GM19455 (cell line): Measurements from ENCODE around the gene PITPNB.

Experiments
- ATAC-seq: cut with Tn5 transposase; IDR thresholded peaks from one replicate; pipeline ENCODE4 v1.9.1; 2021; ENCODE audit not compliant: unreplicated experiment

The PITPNB gene

DNA sequence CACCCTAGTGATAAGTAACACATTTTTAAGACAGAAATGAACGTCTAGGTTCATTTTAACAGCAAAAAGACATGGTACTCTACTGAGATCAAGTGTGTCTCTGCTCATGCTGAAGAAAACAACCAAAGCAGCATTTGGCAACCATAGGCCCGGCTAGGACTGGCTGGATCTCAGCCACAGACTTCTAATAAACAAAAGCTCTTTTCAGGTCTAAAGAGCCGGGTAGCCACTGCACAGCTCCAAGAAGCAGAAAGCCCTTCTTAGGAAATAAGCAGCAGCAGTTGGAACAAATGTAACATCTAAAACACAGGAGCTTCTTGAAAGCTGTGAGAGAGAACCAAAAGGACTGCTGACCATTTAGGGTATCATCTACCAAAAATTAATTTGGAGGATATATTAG is 37.6 kb downstream of the PITPNB start:
- no peak for ATAC-seq

DNA sequence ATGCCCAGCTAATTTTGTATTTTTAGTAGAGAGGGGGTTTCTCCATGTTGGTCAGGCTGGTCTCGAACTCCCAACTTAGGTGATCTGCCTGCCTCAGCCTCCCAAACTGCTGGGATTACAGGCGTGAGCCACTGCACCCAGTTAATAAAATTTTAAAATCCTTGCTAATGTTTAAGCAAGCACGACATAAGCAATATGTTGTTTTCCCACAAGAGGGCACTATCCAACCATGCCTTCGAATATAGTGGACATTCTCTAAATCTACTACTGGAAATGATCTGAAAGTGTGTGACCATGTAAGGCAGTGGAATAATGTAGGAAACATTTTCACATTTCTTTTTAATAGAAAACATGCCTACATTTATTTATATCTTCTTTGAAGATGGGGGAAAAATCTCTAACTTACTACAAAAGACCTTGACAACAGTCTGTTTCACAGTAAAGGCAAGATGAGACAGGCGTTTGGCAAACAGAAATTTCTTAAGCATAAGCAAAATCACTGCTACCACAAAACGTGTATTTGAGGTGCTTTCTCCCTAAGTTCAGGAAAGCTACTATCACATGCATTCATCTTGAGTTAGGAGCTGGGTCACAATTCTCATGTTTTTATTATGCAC is 38.2 kb downstream of the PITPNB start:
- no peak for ATAC-seq

DNA sequence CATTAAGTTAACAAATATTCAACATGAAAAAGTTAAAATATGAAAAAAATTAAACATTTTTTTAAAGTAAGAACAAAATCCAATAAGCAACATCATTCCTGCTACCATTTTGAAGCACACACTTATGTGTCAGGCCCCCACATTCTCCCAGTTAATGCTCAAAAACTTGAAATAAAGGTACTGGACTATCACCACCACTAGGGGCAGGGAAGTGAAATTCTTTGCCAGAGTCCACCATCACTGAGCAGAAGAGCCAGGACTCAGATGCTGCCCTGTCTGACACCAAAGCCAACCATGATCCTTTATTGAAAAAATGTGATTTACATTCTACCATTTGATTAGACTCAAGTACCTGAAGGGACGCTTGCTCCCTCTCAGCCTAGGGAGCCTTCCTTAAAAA is 39.1 kb downstream of the PITPNB start:
- no peak for ATAC-seq

DNA sequence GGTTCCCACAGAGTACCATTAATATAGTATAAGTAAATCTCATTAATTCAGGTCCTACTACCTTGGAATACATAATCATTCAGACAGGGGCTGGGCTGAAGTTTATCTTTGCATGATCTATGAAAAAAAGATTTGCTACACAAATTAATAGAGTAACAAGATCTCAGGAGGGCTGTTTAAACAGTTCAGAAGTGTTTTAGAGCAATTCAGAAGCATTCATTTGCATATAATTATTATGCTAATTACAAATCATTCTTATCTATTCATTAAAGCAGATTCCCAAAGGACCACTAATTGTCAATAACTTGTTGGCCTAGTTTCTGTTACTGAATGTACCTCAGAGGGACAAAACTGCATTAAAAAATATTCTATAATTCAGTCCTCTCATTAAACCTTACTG is 40.5 kb downstream of the PITPNB start:
- ATAC-seq = no peak

DNA sequence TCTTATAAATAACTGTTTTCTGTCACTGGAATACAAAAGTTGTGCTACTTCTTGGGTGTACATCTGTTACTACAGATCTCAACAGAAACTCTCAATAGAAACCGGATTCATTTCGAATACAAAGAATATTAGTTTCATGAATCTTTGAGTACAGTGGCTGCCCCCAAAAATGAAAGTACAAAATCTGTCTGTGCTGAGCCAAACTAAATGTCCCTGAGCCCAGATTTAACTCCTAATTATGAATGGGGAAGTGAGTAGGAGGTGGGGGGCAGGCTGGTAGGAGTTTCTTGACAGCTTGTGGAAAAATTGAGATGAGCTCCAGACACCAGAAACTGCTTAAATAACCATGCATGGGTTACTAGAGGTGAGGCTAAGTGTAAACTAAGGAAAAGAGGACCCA is 41.6 kb downstream of the PITPNB start:
- ATAC-seq = peak; percentile 55

DNA sequence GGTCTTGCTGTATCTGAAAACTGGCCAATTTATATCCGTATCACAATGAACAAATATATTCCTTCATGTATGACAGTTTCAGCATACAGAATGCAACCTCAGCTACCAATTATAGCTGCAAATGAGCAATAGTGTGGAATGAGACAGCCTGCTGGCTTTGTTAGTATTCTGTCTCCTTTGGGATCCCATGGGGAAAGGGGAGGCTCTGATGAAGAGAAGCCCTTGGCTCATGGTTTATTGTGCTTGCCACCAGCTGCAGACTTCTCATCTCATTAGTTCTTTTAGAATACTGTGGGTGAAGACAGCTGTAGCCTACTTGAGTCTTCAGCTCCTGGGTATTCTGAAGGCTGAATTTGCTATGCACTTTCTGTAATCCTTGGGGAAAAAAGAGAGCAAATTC is 42.4 kb downstream of the PITPNB start:
- no peak for ATAC-seq

DNA sequence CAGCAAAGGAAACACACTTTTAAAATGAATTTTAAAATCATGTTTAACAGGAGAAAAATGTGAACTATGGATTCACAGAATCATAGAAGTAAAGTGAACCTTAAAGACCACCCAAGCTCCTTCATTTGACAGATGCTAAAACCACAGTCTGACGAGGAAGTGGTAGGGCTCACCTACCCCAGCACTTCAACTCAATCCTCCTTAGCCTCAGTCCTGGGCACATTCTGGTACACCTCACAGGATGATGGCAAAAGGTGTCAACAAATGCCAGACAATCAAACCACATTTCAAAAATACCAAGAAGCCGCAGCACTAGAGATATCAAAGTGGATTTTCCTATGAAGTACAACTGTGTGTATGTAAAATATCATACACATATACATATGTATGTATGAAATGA is 43.1 kb downstream of the PITPNB start:
- no peak for ATAC-seq

DNA sequence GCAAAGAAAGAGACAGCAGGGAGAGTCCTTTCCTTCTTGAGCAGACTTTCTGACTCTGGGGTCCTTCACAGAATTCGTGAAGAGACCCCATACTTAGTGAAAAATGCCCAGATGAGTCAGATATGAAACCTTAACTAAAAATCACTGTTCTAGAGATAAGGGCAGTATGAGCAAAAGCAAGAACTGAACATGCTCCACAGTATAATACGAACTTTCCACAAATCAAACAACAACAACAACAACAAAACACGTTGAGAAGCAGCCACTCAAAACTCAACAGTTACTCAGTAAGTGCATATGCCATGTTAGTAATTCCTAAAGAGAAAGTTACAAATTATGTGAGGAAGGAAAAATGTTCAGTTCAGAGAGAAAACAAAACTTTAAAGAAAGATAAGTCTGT is 44.3 kb downstream of the PITPNB start:
- no peak for ATAC-seq

DNA sequence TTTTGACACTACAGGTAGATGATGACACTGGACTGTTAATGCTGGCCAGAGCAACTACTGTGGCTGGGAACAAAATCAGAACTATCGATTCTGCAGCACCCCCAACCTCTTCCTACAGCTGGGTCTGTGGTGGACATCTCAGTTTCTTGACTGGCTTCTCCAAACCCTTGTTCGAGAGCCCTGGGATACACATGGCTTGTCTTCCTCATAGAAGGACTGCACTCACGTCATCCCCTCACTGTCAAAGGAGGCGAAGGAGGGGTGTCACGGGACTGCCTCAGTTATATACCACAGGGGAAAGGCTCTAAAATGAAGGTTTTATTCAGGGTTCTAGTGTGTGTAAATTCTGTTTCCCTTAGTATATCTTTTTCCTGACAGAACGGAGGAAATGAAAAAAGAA is 44.9 kb downstream of the PITPNB start:
- no peak for ATAC-seq

DNA sequence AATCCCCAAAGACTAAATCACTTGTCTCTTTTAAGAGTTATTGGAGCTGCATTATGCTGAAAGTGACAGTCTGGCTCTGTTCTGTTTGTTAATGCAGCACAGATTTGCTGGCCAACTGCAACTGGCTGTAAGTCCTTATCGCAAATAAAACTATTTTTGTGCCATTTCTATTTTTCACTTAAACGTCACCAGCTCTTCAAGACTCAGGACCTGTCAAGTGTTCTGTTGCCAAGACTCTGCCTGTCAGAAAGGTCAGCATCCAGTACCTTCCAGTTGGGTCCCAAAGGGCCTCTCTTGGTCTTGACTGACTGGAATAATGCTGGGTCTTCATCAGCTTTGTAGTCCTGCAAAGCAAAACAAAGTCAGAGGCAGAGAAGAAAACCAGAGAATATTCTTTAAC is 45.6 kb downstream of the PITPNB start:
- no peak for ATAC-seq

DNA sequence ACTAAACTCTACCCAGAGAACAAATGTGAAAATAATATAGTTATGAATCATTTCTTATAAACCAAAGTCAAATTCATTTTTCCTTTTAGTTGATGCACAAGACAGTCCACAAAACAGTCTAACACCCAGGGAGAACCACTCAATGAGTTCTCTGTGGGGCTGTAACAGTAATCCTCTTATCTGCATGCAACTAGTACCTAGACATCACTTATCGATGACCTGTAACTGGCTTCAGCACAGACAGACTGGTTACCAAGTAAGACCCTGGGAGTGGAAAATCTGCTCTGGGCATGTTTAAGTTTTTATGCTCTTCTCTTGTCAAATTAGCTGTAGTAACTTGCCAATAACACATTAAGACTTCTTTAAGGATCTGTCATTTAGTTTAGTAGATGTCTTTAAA is 46.6 kb downstream of the PITPNB start:
- no peak for ATAC-seq

DNA sequence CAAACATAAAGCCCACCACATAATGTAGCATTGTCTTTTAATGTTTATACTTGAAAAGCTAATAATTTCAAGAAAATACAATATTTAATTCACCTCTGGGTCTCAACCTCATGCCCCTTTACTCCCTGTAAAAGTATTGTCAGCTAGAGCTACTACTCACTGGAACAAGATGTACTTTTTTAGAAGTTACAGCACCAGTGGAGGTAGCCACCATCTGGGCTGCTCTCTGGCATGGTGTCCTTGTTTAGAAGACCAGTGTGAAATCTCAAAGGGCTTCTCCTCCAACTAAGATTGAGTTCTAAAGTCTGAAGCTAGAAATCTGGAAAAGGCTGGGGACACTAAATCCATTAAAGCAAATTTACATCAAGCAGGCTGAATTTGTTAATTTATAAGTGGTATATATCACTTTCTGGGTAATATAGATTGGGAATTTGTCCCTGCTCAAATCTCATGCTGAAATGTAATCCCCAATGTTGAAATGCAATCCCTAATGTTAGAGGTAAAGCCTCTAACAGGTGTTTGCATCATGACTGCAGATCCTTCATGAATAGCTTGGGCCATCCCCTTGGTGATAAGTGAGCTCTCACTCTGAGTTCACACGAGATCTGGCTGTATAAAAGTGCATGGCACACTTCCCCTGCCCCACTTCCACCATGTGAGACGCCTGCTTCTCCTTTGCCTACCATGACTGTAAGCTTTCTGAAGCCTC is 47.6 kb downstream of the PITPNB start:
- ATAC-seq = no peak

DNA sequence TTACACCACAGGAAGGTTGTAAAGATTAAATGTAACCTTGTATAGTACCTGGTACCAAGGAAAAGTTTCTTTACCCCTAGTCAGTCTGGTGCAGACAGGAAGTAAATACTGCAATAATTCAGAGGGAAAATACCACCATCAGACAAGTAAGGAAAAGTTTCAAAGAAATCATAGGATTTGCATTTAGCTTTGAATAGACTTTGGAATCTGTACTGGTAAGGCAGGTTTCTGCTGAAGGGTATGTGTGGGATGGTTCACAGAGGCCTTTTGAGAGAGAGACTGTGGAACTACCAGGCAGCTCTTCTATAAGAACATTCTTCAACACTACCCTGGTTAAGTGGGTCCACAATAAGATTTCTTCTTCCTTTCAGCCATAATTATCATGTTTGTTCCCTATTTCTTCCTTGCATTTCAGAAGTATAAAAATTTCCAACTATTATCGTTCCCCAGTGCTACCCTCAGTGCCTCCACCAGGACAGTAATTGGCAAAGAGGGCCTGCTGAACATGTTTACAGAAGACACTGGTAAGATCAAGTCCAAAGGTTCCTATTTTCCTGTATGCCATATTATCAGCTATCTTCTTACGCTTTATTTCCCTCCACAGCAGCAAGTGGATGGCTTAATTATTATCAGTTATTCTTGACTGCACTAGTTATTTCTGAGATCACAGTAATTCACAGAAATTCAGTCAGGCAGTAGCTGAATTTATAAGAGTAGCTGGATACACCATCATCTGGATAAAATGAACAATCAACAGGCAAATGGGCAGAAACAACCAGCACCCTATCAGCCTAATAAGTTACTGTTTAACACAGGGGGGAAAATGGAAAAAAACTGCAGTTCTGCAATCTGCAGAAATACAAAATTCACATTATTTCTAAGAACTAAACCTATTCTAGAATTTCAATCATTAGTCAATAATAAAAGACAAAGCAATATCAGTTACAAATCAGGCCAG is 48.5 kb downstream of the PITPNB start:
- ATAC-seq = no peak

DNA sequence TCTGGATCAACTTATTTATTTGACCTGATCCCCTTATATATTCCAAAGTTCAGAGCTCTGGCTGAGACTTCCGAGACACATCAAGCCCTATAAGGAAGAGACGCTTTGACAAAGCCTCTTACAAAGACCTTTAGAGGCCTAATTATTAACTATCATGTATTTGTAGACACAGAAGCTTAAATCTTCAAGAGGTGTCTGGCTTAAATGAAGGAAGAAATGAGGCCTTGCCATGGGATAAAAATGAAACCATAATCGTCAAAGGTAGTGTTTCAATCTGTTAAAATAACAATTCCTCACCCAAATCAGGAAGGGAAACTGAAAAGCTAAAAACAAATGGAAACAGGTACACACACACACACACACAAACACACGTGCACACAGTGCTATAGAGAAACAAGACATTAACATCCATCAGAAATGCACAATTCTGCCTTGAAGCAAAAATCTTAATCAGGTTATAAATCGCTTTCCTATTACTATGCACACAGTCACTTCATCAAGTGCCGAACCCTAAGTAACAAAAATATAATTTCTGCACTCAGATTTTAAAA is 50.2 kb downstream of the PITPNB start:
- ATAC-seq = no peak

DNA sequence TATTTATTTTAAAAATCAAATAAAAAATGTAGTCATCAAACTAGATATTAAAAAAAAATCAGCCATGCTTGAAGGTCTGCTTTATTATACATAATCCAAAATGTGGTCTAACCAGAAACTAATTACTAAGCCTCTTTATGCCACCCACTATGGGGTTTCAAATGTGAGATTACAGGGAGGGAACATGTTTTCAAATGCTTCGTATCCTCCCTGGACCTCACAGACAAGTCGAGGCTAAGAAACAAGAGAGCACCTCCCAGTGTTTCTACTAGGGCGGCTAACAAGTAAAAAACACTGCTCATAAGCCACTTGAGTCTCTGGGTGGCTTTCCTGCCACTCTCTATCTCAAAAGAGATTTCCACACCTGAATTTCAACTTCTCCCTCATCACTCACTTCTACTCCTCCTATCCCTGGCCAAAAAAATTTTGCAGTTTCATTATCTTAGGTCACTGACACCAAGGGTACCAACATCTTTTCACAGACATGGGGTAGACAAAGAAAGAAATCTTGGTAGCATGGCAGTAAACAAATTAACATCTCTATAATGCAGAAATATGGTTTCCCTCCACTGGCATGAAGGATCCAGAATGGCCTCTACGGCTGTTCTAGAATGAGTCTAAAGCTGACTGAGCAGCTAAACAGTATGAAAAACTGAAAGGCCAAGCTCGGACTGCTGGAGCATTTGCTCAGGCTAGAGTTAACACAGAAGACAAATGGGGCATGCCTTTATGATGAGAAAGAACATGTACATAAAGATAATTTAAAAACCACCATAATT is 50.9 kb downstream of the PITPNB start:
- no peak for ATAC-seq

DNA sequence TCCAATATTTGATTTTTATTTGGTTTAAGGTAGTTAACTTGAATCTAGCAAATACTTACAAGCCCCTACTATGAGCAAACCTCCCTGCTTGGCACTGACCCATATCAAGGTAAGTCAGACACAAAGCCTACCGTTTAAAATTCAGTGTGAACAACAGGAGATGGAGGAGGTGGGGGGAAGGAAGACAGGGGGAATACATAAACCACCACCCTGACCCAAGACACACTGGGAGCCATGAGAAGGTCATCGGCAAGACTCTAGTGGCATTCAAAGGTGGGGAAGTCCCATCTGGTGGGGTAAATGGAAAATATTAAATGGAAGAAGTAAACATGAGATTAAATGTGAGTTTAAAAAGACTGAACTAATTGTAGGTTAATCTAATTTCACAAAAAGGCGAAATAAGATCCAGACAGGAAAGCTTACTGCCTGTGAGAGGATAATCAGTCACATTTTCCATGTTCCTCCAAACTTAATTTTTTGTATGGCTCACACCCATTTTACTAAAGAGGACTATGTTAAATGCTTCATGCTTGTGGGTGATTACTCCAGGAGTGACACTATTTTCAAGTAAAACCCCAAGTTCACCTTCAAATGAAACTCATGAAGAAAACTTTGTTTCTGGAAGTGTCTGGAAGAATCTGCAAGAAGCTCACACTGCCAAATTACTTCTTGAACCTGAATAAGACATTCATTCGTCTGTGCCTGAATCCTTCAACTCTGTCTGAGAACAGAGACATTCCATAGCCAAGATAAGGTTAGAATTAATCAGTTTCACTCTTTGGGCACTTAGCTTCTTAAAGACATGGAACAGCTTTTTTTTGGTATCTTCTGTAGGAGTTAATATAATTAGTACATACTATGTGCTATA is 51.7 kb downstream of the PITPNB start:
- no peak for ATAC-seq

DNA sequence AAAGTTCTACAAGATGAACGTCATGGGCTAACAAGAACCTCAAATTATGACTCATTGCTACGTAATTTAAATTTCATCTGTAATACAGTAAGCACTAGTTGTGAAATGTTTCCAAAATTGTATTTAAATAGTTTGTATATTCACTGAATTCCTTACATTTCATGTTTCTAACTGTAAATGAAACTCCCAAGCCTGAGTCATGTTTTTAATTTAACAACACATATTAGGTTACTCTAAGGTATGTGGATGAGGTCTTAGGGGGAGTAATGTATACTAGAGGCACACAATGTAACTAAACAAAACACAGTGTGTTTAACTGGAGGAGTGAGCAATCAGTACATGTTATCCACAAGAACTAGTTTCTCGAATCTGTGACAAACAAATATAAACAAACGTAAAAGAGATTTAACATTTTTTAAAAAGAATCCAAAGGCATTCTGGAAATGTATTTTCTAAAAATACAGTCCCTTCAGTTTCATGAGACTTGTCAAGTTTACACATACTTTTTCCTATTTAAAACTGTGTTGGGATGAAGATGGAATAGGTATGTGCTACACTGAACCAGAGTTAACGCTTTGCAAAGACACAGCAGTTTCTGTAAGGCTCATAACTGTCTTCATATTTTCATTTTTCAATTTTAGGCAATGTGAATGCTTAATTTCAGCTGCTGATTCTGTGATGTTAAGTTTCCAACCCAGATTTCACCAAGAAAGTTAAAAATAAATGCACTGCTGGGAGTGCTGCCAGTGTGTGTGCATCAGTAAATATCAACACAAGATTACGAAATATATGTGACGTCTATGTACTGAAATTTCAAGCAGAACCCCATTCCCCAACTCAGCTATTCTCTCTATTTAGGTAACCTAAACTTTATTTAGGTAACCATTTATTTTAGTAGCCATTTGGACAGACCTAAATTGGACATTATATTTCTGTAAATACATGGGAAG is 52.6 kb downstream of the PITPNB start:
- no peak for ATAC-seq

DNA sequence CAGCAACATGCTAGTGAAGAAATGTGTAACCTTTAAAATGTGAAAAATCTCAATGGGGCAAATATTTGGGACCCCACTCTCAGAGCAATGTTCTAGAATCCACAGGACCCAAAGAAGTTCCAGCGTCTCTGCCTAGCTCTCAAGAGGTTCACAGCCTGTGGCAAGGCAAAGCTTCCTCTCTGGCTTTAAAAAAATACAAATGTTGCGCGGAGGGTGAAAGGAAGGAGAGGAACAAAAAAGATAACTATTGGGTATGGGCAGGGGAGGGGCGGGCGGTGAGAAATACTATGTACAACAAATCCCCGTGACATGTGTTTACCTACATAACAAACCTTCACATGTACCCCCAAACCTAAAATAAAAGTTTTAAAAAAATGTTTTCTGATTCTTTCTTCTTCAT is 53.6 kb downstream of the PITPNB start:
- no peak for ATAC-seq

DNA sequence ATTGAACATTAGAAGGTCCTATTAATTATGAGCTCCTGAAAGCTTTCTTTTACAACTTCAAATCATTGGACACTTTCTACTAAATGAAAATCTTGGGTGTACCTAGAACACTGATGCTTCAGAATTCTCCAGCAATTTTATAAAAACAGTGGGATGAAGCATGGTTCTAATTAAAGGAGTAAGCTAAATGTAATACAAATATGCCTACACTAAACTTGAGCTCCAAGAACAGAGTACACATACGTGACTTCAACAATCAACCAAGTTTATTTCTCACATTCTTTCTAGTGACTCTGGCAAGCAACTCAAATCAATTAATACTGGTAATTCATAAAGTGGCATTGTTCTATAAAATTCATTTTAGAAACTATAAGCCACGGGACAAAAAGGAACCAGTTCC is 55.5 kb downstream of the PITPNB start:
- no peak for ATAC-seq
